ENCODE results near the gene EFHC1.

DNA sequence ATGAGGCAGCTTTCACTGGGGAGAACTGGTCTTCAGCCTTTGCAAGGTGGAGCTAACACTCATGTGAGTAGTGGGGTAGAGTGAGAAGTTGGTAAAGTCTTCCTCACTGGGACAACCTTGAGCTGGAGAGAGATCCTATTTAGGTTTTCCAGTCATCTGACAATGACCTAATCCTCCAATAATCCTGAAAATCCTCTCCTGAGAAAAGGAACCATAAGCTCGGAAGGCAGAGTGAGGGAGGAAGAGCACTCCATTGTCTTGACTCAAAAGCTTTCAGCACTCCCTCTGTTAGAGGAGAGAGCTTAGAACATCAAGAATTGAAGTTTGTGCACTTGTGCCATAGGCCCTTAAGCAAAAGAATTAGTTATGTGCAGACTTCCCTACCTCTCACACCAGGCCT, 78.9 kb downstream of the EFHC1 start:
- TF ChIP-seq, protein P1, sequence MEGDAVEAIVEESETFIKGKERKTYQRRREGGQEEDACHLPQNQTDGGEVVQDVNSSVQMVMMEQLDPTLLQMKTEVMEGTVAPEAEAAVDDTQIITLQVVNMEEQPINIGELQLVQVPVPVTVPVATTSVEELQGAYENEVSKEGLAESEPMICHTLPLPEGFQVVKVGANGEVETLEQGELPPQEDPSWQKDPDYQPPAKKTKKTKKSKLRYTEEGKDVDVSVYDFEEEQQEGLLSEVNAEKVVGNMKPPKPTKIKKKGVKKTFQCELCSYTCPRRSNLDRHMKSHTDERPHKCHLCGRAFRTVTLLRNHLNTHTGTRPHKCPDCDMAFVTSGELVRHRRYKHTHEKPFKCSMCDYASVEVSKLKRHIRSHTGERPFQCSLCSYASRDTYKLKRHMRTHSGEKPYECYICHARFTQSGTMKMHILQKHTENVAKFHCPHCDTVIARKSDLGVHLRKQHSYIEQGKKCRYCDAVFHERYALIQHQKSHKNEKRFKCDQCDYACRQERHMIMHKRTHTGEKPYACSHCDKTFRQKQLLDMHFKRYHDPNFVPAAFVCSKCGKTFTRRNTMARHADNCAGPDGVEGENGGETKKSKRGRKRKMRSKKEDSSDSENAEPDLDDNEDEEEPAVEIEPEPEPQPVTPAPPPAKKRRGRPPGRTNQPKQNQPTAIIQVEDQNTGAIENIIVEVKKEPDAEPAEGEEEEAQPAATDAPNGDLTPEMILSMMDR (IDR thresholded peaks at IDR 0.05): no peak
- no peak for TF ChIP-seq POLR2AphosphoS5 (IDR thresholded peaks at IDR 0.05)
